Astrocyte (in vitro differentiated cells and primary cell): Measurements from ENCODE around the gene CEP83.

Experiments used
- EZH2 ChIP-seq: IDR thresholded peaks from 2 replicates; pipeline ENCODE4 v1.6.1; 2012; ENCODE audit warnings: mild to moderate bottlenecking, low read length, inconsistent platforms; ENCODE audit not compliant: insufficient read depth
- TF ChIP-seq, protein P1 (sequence below): IDR thresholded peaks from 2 replicates; pipeline ENCODE4 v1.5.1; 2011; ENCODE audit warnings: low read depth, mild to moderate bottlenecking, inconsistent platforms, low read length, moderate library complexity; ENCODE audit not compliant: insufficient read depth

DNA sequence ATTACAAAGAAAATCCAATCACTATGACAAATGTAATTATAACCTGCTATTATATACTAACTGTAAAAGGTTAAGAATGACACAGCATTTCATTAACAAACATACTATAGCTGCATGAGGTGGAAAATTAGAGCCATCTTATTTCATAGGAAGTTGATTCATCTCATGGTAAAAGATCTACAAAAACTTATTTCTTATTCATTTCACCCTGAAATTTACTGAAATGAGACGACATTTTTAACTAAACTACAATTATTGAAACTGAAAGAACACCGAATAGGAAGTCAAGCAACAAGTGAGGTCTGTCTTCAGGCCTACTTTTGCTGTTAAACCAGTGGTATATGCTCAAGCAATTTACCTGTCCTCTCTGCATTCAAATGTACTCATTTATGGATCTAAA, 87.2 kb downstream of the CEP83 start:
- TF ChIP-seq, protein P1, sequence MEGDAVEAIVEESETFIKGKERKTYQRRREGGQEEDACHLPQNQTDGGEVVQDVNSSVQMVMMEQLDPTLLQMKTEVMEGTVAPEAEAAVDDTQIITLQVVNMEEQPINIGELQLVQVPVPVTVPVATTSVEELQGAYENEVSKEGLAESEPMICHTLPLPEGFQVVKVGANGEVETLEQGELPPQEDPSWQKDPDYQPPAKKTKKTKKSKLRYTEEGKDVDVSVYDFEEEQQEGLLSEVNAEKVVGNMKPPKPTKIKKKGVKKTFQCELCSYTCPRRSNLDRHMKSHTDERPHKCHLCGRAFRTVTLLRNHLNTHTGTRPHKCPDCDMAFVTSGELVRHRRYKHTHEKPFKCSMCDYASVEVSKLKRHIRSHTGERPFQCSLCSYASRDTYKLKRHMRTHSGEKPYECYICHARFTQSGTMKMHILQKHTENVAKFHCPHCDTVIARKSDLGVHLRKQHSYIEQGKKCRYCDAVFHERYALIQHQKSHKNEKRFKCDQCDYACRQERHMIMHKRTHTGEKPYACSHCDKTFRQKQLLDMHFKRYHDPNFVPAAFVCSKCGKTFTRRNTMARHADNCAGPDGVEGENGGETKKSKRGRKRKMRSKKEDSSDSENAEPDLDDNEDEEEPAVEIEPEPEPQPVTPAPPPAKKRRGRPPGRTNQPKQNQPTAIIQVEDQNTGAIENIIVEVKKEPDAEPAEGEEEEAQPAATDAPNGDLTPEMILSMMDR, result no peak
- no peak for TF ChIP-seq EZH2
